GM12864 (cell line): Measurements from ENCODE around the gene LSM14B.

Source experiments
- DNase-seq: peaks from one replicate; pipeline ENCODE4 v3.0.0-alpha.2; 2011; ENCODE audit warnings: low read depth
- H3K4me3 ChIP-seq: 2 replicates; pipeline ENCODE4 v1.5.1; 2011; ENCODE audit warnings: mild to moderate bottlenecking, low read depth, low read length, control low read depth
- CTCF ChIP-seq: IDR thresholded peaks from 2 replicates; pipeline ENCODE4 v1.5.1; 2011; ENCODE audit warnings: low read depth, mild to moderate bottlenecking, moderate library complexity, low read length, control low read depth, inconsistent platforms; ENCODE audit errors: missing control alignments

LSM14B gene

DNA sequence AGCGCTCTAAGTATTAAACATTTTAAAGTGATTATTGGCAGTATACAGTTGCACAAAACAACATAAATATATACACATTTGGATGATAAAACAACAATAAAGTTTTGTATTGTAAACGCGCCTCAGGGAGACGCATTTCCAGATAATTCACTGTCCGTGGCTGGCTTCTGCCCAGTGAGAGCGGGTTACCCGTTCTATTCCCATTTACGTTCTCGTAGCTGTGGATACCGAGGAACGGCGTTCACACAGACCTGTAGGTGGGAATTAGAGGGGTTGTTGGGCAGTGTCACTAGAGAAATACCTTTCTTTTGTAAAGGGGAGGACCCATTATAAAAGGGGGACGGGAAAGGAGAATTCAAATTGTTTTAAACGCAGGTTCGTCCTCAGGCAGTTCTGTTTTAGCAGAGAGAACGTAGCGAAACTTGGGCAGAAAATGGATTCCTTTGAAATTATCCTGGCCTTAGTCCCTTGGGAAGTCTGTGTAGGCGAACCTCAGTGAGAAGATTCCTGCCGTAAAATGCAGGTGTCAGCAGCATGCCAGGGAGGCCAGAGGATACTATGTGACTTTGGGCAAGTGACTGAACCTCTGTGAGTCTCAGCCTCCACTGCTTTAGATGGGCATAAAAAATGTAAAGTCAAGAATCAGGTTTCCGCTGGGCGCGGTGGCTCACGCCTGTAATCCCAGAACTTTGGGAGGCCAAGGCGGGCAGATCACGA, 61.3 kb downstream of the LSM14B start:
- DNase-seq = no peak
- TF ChIP-seq CTCF = no peak

More for the DNA sequence above, 61.3 kb downstream of the LSM14B start:
- peak overlapping the region; percentile 66 for H3K4me3 ChIP-seq
